Gastrocnemius medialis (tissue), 4 donors: ENCODE results near the gene ITFG1.

Source experiments
- POLR2A ChIP-seq, 2 donors: fragments of 450-650 bp; IDR thresholded peaks; one replicate each; pipeline ENCODE4 v1.6.1; 2017; ENCODE audit warnings: antibody characterized with exemption in 2 of 2, mild to moderate bottlenecking in 2 of 2, moderate library complexity in 2 of 2
- TF ChIP-seq, protein P1 (sequence below), 5 experiments: fragments of 450-650 bp in 3 of 5; fragments of 200-600 bp in 2 of 5; sonication (generic) in 2 of 5; IDR thresholded peaks in 4 of 5; conservative IDR thresholded peaks in 1 of 5; 1 replicate in 4 of 5; 2 replicates in 1 of 5; pipeline ENCODE4 v1.5.1; 2016 to 2019; ENCODE audit warnings: antibody characterized with exemption in 5 of 5, mild to moderate bottlenecking in 3 of 5, moderate library complexity in 3 of 5

DNA sequence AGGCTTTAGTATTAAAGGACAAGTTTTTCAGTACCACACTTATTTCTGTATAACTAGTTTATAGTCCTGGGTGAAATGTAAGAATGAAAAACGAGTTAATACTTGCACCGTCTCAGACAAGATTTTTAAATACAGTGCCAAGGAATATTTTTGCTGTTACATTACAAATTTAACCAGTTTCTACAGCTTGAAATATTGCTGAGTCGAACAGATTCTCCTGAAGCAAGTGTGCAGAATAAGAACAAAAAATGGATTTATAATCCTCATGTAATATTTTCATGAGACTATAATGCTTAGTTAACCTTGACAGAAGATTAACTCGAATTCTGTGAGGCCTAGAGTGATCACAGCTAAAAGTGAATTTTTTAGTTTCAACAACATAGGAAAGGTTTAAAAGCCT is 320.2 kb downstream of the ITFG1 start:
- TF ChIP-seq, protein P1, sequence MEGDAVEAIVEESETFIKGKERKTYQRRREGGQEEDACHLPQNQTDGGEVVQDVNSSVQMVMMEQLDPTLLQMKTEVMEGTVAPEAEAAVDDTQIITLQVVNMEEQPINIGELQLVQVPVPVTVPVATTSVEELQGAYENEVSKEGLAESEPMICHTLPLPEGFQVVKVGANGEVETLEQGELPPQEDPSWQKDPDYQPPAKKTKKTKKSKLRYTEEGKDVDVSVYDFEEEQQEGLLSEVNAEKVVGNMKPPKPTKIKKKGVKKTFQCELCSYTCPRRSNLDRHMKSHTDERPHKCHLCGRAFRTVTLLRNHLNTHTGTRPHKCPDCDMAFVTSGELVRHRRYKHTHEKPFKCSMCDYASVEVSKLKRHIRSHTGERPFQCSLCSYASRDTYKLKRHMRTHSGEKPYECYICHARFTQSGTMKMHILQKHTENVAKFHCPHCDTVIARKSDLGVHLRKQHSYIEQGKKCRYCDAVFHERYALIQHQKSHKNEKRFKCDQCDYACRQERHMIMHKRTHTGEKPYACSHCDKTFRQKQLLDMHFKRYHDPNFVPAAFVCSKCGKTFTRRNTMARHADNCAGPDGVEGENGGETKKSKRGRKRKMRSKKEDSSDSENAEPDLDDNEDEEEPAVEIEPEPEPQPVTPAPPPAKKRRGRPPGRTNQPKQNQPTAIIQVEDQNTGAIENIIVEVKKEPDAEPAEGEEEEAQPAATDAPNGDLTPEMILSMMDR (IDR thresholded peaks at IDR 0.05 in 4 of 5, conservative IDR thresholded peaks at IDR 0.05 in 1 of 5), result no peak
- no peak for TF ChIP-seq POLR2A (IDR thresholded peaks at IDR 0.05)
